Prostate gland (tissue), 2 donors: Measurements from ENCODE around the gene SIPA1. TPM values are rescaled to one million over a fixed set of nuclear protein-coding genes. Genes with fewer than 3 reads are reported as not detected.

ENCODE experiments used
- DNase-seq: peaks from one replicate; pipeline ENCODE4 v3.0.0-alpha.2; 2019; ENCODE audit warnings: low spot score
- H3K27ac ChIP-seq, 2 donors: fragments of 200-600 bp; sonication (generic); 2 replicates each; pipeline ENCODE4 v1.5.1; 2017 to 2019
- H3K27me3 ChIP-seq: fragments of 200-600 bp; sonication (generic); replicated peaks from 2 replicates; pipeline ENCODE4 v1.5.1; 2019; ENCODE audit not compliant: insufficient read depth
- H3K36me3 ChIP-seq, 2 donors: fragments of 200-600 bp; sonication (generic); 1 replicate in 1 of 2; 2 replicates in 1 of 2; pipeline versions ENCODE4 v1.5.1 to v1.8.1; 2017 to 2019
- H3K4me1 ChIP-seq: fragments of 200-600 bp; sonication (generic); replicated peaks from 2 replicates; pipeline ENCODE4 v1.5.1; 2019
- H3K4me3 ChIP-seq, 2 donors: fragments of 200-600 bp; sonication (generic); 2 replicates each; pipeline ENCODE4 v1.5.1; 2017 to 2019
- H3K9me3 ChIP-seq: fragments of 200-600 bp; sonication (generic); 2 replicates; pipeline ENCODE4 v1.5.1; 2017
- POLR2A ChIP-seq: fragments of 450-650 bp; IDR thresholded peaks from one replicate; pipeline ENCODE4 v1.6.1; 2016; ENCODE audit warnings: antibody characterized with exemption, mild to moderate bottlenecking
- POLR2AphosphoS5 ChIP-seq: sonication (generic); formaldehyde crosslinking; IDR thresholded peaks from one replicate; pipeline ENCODE4 v1.6.1; 2017; ENCODE audit warnings: antibody characterized with exemption
- WGBS: methylation state at CpG from one replicate; pipeline ENCODE4 v1.1.5; 2018; 5-methylcytosine and 5-hydroxymethylcytosine counted together
- intact Hi-C: fragments of 100-400 bp; cut with DNase I; formaldehyde crosslinking; loops from one replicate; pipeline ENCODE4 v1.14.2; 2022
- total RNA-seq, 2 donors: library from RNA; depleted of rRNA; stranded (reverse); fragments of >200 nt; gene quantifications; one replicate each; pipeline ENCODE4 v1.1.0, GENCODE V29; 2016
- TF ChIP-seq, protein P1 (sequence below), 4 experiments: fragments of 200-600 bp in 2 of 4; fragments of 450-650 bp in 2 of 4; sonication (generic) in 2 of 4; IDR thresholded peaks; 1 replicate in 3 of 4; 2 replicates in 1 of 4; pipeline ENCODE4 v1.5.1; 2016 to 2019; ENCODE audit warnings: antibody characterized with exemption in 4 of 4, mild to moderate bottlenecking in 2 of 4, moderate library complexity in 2 of 4

The SIPA1 gene
- total RNA-seq, 2 donors from 2014 or later: 38.2 to 45.2 TPM

DNA sequence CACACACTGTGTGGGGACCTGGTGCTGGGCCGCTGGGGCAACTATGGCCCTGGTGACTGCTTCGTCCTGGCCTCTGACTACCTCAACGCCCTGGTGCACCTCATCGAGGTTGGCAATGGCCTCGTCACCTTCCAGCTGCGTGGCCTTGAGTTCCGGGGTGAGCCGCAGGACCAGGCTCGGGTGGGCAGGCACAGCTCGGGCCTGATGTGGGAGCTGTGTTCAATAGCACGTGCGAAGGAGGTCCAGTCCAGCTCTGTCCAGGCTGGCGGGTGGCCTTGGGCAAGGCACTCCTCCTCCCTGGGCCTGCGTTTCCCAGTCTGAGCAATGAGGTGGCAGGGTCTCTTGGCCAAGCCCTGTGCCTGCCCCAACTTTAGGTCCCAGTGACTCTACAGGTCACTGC lies 8.3 kb upstream of the SIPA1 start:
- WGBS: 95% methylated on average over 14 of the region's 14 CpGs
- DNase-seq: no peak

GRCh38 chr11:65630215-65630614 lies 7.7 kb upstream of the SIPA1 start:
- intact Hi-C loops: no loop called here
- H3K9me3 ChIP-seq: no peaks in the 10 kb centered on the region
- H3K4me1 ChIP-seq: no peaks in the 10 kb centered on the region
- WGBS: 87% methylated on average over 11 of the region's 11 CpGs
- H3K4me3 ChIP-seq: no peak overlapping the region
- H3K36me3 ChIP-seq: peaks cover 4 to 47% of the 10 kb centered on the region in 2 donors
- H3K27me3 ChIP-seq: no peaks in the 10 kb centered on the region
- TF ChIP-seq, protein P1, sequence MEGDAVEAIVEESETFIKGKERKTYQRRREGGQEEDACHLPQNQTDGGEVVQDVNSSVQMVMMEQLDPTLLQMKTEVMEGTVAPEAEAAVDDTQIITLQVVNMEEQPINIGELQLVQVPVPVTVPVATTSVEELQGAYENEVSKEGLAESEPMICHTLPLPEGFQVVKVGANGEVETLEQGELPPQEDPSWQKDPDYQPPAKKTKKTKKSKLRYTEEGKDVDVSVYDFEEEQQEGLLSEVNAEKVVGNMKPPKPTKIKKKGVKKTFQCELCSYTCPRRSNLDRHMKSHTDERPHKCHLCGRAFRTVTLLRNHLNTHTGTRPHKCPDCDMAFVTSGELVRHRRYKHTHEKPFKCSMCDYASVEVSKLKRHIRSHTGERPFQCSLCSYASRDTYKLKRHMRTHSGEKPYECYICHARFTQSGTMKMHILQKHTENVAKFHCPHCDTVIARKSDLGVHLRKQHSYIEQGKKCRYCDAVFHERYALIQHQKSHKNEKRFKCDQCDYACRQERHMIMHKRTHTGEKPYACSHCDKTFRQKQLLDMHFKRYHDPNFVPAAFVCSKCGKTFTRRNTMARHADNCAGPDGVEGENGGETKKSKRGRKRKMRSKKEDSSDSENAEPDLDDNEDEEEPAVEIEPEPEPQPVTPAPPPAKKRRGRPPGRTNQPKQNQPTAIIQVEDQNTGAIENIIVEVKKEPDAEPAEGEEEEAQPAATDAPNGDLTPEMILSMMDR (IDR thresholded peaks at IDR 0.05): no peak
- no peak for TF ChIP-seq POLR2A
- TF ChIP-seq POLR2AphosphoS5: no peak
- DNase-seq: no peak
- no peak overlapping the region for H3K27ac ChIP-seq

More for the DNA sequence above, 8.3 kb upstream of the SIPA1 start:
- no peaks in the 10 kb centered on the region for H3K4me1 ChIP-seq
- peaks cover 4 to 41% of the 10 kb centered on the region in 2 donors for H3K36me3 ChIP-seq
- TF ChIP-seq POLR2AphosphoS5: no peak
- no peaks in the 10 kb centered on the region for H3K27me3 ChIP-seq
- no peaks in the 10 kb centered on the region for H3K9me3 ChIP-seq
- no peak overlapping the region for H3K27ac ChIP-seq
- H3K4me3 ChIP-seq: no peak overlapping the region
- intact Hi-C loops: loop anchor here (10.0 kb wide), 1 partner anchor 145 kb away; no protein-coding TSS in a partner anchor

DNA sequence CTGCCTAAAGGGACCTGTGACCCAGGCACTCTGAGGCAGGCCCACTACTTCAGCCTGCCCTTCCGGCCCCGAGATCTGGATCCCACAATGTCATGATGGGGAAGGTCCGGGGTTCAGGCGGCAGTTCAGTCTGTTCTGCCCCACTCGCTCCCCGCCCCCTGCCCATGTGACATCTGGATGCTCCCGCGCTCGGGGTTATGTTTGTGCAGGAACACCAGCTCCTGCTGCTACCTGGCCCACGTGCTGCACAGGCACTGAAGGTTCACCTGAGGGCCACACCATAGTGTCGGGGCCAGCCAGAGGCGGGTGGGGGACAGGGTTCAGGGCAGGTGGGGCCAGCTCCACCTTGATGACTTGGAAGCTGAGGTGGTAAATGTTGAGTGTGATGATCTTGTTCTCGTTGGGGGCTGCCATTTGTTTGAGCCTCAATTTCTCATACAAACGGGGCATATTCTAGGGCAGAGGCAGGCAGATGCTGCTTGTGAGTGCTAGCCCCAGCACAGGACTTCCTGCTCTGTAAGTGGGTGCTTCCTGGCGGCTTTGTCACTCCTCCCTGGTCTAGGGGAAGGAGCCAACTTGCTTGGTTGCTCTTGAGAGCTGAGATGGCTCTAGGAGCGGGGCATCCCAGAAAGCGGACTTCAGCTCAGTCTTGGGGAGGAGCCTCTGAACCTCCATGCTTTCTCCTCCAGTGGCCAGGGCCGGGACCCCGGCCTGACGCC lies 4.4 kb upstream of the SIPA1 start:
- WGBS: 88% methylated on average over 20 of the region's 20 CpGs
- Histone ChIP-seq H3K27ac (no peak overlapping the region), H3K9me3 (no peaks in the 10 kb centered on the region), H3K4me1 (no peaks in the 10 kb centered on the region), H3K27me3 (no peaks in the 10 kb centered on the region), H3K4me3 (no peak overlapping the region), H3K36me3 (peaks cover 8 to 37% of the 10 kb centered on the region in 2 donors)
- no peak for TF ChIP-seq POLR2A
- intact Hi-C loops: no loop called here
- no peak for DNase-seq

DNA sequence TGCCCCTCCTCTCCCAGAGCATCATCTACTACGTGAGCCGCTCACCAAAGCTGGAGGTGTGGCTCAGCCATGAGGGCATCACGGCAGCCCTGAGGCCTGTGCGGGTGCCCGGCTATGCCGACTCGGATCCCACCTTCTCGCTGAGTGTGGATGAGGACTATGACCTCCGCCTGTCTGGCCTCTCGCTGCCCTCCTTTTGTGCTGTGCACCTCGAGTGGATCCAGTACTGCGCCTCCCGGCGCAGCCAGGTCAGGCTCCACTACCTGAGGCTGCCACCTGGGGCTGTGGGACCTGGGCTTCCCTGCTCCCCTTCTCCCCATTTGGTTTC lies 3.8 kb upstream of the SIPA1 start:
- no peaks in the 10 kb centered on the region for H3K4me1 ChIP-seq
- peaks cover 8 to 32% of the 10 kb centered on the region in 2 donors for H3K36me3 ChIP-seq
- intact Hi-C loops: no loop called here
- no peaks in the 10 kb centered on the region for H3K27me3 ChIP-seq
- no peak for DNase-seq
- H3K4me3 ChIP-seq: no peak overlapping the region
- H3K9me3 ChIP-seq: no peaks in the 10 kb centered on the region
- H3K27ac ChIP-seq: no peak overlapping the region
- whole genome bisulfite sequencing: 89% methylated on average over 13 of the region's 14 CpGs
- no peak for TF ChIP-seq POLR2A
- TF ChIP-seq POLR2AphosphoS5: no peak
- TF ChIP-seq, protein P1 (IDR thresholded peaks at IDR 0.05): no peak

GRCh38 chr11:65634440-65634839 lies 3.5 kb upstream of the SIPA1 start:
- 92% methylated on average over 11 of the region's 11 CpGs for WGBS
- Histone ChIP-seq H3K4me1 (no peaks in the 10 kb centered on the region), H3K4me3 (no peak overlapping the region), H3K27me3 (no peaks in the 10 kb centered on the region), H3K36me3 (peaks cover 8 to 28% of the 10 kb centered on the region in 2 donors), H3K27ac (no peak overlapping the region), H3K9me3 (no peaks in the 10 kb centered on the region)
- intact Hi-C loops: no loop called here
- no peak for TF ChIP-seq POLR2AphosphoS5
- no peak for TF ChIP-seq POLR2A
- TF ChIP-seq, protein P1 (IDR thresholded peaks at IDR 0.05): no peak
- no peak for DNase-seq
